ENCODE measurements around the gene PPARA.

Gene PPARA

GRCh38 chr22:46246178-46246577 is 95.9 kb downstream of the PPARA start:
- Histone ChIP-seq H3K9me3 (ENCODE audit: insufficient read depth, low read depth, low read length) (peaks cover 1% of the 10 kb centered on the region), H3K18ac (ENCODE audit: low read length) (no peak overlapping the region), H3K4me2 (ENCODE audit: low read length) (no peak overlapping the region), H3K14ac (ENCODE audit: low read length) (no peak overlapping the region), H2BK12ac (ENCODE audit: low read length) (no peak overlapping the region), H3K4me3 (ENCODE audit: low read depth, low read length) (peak overlapping the region; percentile 5), H2AFZ (ENCODE audit: insufficient read depth, low read length, poor library complexity) (no peak overlapping the region), H3K4me1 (ENCODE audit: control insufficient read depth in 1 of 2, insufficient read depth in 2 of 2, low read length in 2 of 2) (peaks cover 7 to 9% of the 10 kb centered on the region in 2 experiments), H2BK5ac (ENCODE audit: low read depth, low read length, poor library complexity) (no peak overlapping the region), H3K79me2 (ENCODE audit: control insufficient read depth, insufficient read depth, low read length, poor library complexity) (peaks cover 9% of the 10 kb centered on the region), H4K91ac (ENCODE audit: low read depth, low read length) (no peak overlapping the region), H3K36me3 (ENCODE audit: control insufficient read depth in 1 of 2, insufficient read depth in 2 of 2, low read length in 2 of 2) (peaks cover 4 to 5% of the 10 kb centered on the region in 2 experiments), H4K12ac (ENCODE audit: low read depth, low read length) (no peak overlapping the region), H3K79me1 (ENCODE audit: low read length) (peaks cover 10% of the 10 kb centered on the region), H4K8ac (ENCODE audit: low read depth, low read length) (no peak overlapping the region), H3K23ac (ENCODE audit: low read length) (no peak overlapping the region), H3K27ac (ENCODE audit: low read depth, low read length) (no peak overlapping the region), H3K27me3 (ENCODE audit: insufficient read depth, low read length) (no peaks in the 10 kb centered on the region), H2AK5ac (ENCODE audit: low read length) (no peak overlapping the region), H3K9ac (ENCODE audit: low read length) (no peak overlapping the region), H3K4ac (ENCODE audit: low read depth, low read length) (no peak overlapping the region), H2BK120ac (ENCODE audit: insufficient read depth, low read length, poor library complexity) (no peak overlapping the region)
- WGBS (ENCODE audit: extremely low coverage, insufficient coverage, insufficient read length) = no CpG with 5 or more reads among the region's 10 CpGs
- DNase-seq = no peak

- Histone ChIP-seq H4K12ac (ENCODE audit: low read depth, low read length) (no peak overlapping the region), H3K18ac (ENCODE audit: low read length) (no peak overlapping the region), H2BK12ac (ENCODE audit: low read length) (no peak overlapping the region), H3K14ac (ENCODE audit: low read length) (no peak overlapping the region), H3K4me3 (ENCODE audit: low read depth, low read length) (no peak overlapping the region), H3K23ac (ENCODE audit: low read length) (no peak overlapping the region), H3K9me3 (ENCODE audit: insufficient read depth, low read depth, low read length) (peaks cover 1% of the 10 kb centered on the region), H2BK5ac (ENCODE audit: low read depth, low read length, poor library complexity) (no peak overlapping the region), H3K4ac (ENCODE audit: low read depth, low read length) (no peak overlapping the region), H2AFZ (ENCODE audit: insufficient read depth, low read length, poor library complexity) (no peak overlapping the region), H4K8ac (ENCODE audit: low read depth, low read length) (no peak overlapping the region), H3K36me3 (ENCODE audit: control insufficient read depth in 1 of 2, insufficient read depth in 2 of 2, low read length in 2 of 2) (peaks cover 4 to 5% of the 10 kb centered on the region in 2 experiments), H3K79me2 (ENCODE audit: control insufficient read depth, insufficient read depth, low read length, poor library complexity) (peaks cover 9% of the 10 kb centered on the region), H3K27me3 (ENCODE audit: insufficient read depth, low read length) (no peaks in the 10 kb centered on the region), H3K9ac (ENCODE audit: low read length) (no peak overlapping the region), H3K79me1 (ENCODE audit: low read length) (peaks cover 10% of the 10 kb centered on the region), H4K91ac (ENCODE audit: low read depth, low read length) (no peak overlapping the region), H3K4me1 (ENCODE audit: control insufficient read depth in 1 of 2, insufficient read depth in 2 of 2, low read length in 2 of 2) (peaks cover 7 to 9% of the 10 kb centered on the region in 2 experiments), H3K27ac (ENCODE audit: low read depth, low read length) (no peak overlapping the region), H2AK5ac (ENCODE audit: low read length) (no peak overlapping the region), H3K4me2 (ENCODE audit: low read length) (no peak overlapping the region), H2BK120ac (ENCODE audit: insufficient read depth, low read length, poor library complexity) (no peak overlapping the region)
- no CpG with 5 or more reads among the region's 2 CpGs for WGBS (ENCODE audit: extremely low coverage, insufficient coverage, insufficient read length)
- DNase-seq = no peak
Measured at GRCh38 chr22:46247443-46247975, 97.2 kb downstream of the PPARA start.

- Histone ChIP-seq H2BK12ac (ENCODE audit: low read length) (no peak within 1 kb of the TSS), H3K9me3 (ENCODE audit: insufficient read depth, low read depth, low read length) (peaks cover 1% of the 10 kb centered on the region), H3K18ac (ENCODE audit: low read length) (peak within 1 kb of the TSS; percentile 100), H3K4ac (ENCODE audit: low read depth, low read length) (peak within 1 kb of the TSS; percentile 93), H2AK5ac (ENCODE audit: low read length) (peak within 1 kb of the TSS; percentile 96), H3K9ac (ENCODE audit: low read length) (peak within 1 kb of the TSS; percentile 94), H3K4me2 (ENCODE audit: low read length) (peak within 1 kb of the TSS; percentile 85), H2BK5ac (ENCODE audit: low read depth, low read length, poor library complexity) (peak within 1 kb of the TSS; percentile 86), H4K8ac (ENCODE audit: low read depth, low read length) (peak within 1 kb of the TSS; percentile 100), H3K79me1 (ENCODE audit: low read length) (peaks cover 10% of the 10 kb centered on the region), H4K12ac (ENCODE audit: low read depth, low read length) (peak within 1 kb of the TSS; percentile 100), H2AFZ (ENCODE audit: insufficient read depth, low read length, poor library complexity) (peak within 1 kb of the TSS; percentile 99), H4K91ac (ENCODE audit: low read depth, low read length) (peak within 1 kb of the TSS; percentile 94), H3K36me3 (ENCODE audit: control insufficient read depth in 1 of 2, insufficient read depth in 2 of 2, low read length in 2 of 2) (no peaks in the 10 kb centered on the region), H3K23ac (ENCODE audit: low read length) (no peak within 1 kb of the TSS), H3K27ac (ENCODE audit: low read depth, low read length) (peak within 1 kb of the TSS; percentile 72), H3K14ac (ENCODE audit: low read length) (peak within 1 kb of the TSS; percentile 100), H3K4me1 (ENCODE audit: control insufficient read depth in 1 of 2, insufficient read depth in 2 of 2, low read length in 2 of 2) (peaks cover 7 to 9% of the 10 kb centered on the region in 2 experiments), H3K27me3 (ENCODE audit: insufficient read depth, low read length) (no peaks in the 10 kb centered on the region), H3K79me2 (ENCODE audit: control insufficient read depth, insufficient read depth, low read length, poor library complexity) (peaks cover 9% of the 10 kb centered on the region), H3K4me3 (ENCODE audit: low read depth, low read length) (peak within 1 kb of the TSS; percentile 92), H2BK120ac (ENCODE audit: insufficient read depth, low read length, poor library complexity) (peak within 1 kb of the TSS; percentile 89)
- WGBS (ENCODE audit: extremely low coverage, insufficient coverage, insufficient read length) = no CpG with 5 or more reads among the region's 89 CpGs
- peak; percentile 89 to 93 for DNase-seq
Measured at GRCh38 chr22:46250035-46250782, 99.9 kb downstream of the PPARA start, which contains the start of gene CDPF1. Gene CDPF1, minus strand, starts transcription at chr22:46250293. Its CDS starts 2,009 bp downstream, at chr22:46248284.

DNA sequence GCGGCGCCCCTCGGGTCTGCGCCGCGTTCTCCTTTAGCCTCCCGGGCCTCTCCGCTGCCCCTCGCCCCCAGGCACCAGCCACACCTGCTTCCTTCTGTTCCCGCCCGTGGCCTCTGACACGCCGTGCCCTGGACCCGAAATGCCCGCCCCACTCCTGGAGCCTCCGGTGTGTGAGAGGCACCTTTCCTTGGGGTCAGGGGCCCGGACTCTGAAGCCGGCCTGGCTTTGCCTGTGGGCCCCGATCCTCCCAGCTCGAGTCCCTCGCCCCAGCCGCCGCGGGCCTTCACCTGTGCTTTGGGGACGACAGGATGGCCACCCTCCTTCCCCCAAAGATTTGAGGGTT is 100.4 kb downstream of the PPARA start:
- Histone ChIP-seq H3K18ac (ENCODE audit: low read length) (peak overlapping the region; percentile 83), H3K4me1 (ENCODE audit: control insufficient read depth in 1 of 2, insufficient read depth in 2 of 2, low read length in 2 of 2) (peaks cover 7 to 9% of the 10 kb centered on the region in 2 experiments), H2BK12ac (ENCODE audit: low read length) (no peak overlapping the region), H3K27me3 (ENCODE audit: insufficient read depth, low read length) (no peaks in the 10 kb centered on the region), H3K9ac (ENCODE audit: low read length) (peak overlapping the region; percentile 65), H4K12ac (ENCODE audit: low read depth, low read length) (peak overlapping the region; percentile 86), H3K79me1 (ENCODE audit: low read length) (peaks cover 10% of the 10 kb centered on the region), H2BK120ac (ENCODE audit: insufficient read depth, low read length, poor library complexity) (peak overlapping the region; percentile 19), H3K4me3 (ENCODE audit: low read depth, low read length) (peak overlapping the region; percentile 92), H3K9me3 (ENCODE audit: insufficient read depth, low read depth, low read length) (peaks cover 1% of the 10 kb centered on the region), H2BK5ac (ENCODE audit: low read depth, low read length, poor library complexity) (no peak overlapping the region), H3K4ac (ENCODE audit: low read depth, low read length) (peak overlapping the region; percentile 50), H3K4me2 (ENCODE audit: low read length) (peak overlapping the region; percentile 85), H3K14ac (ENCODE audit: low read length) (peak overlapping the region; percentile 83), H2AFZ (ENCODE audit: insufficient read depth, low read length, poor library complexity) (peak overlapping the region; percentile 68), H3K36me3 (ENCODE audit: control insufficient read depth in 1 of 2, insufficient read depth in 2 of 2, low read length in 2 of 2) (no peaks in the 10 kb centered on the region), H3K23ac (ENCODE audit: low read length) (no peak overlapping the region), H3K79me2 (ENCODE audit: control insufficient read depth, insufficient read depth, low read length, poor library complexity) (peaks cover 9% of the 10 kb centered on the region), H4K91ac (ENCODE audit: low read depth, low read length) (peak overlapping the region; percentile 77), H3K27ac (ENCODE audit: low read depth, low read length) (no peak overlapping the region), H2AK5ac (ENCODE audit: low read length) (peak overlapping the region; percentile 17), H4K8ac (ENCODE audit: low read depth, low read length) (peak overlapping the region; percentile 95)
- WGBS (ENCODE audit: extremely low coverage, insufficient coverage, insufficient read length) = no CpG with 5 or more reads among the region's 25 CpGs
- peak in 1 of 2 donors; percentile 12 for DNase-seq

Data from trophoblast cell (in vitro differentiated cells and primary cell).